ENCODE measurements around the gene P2RX7.

The P2RX7 gene

GRCh38 chr12:121229826-121230537 lies 97.3 kb downstream of the P2RX7 start:
- peak; percentile 87 for DNase-seq (ENCODE audit: low spot score)

GRCh38 chr12:121230538-121230907 lies 97.8 kb downstream of the P2RX7 start:
- DNase-seq (ENCODE audit: low spot score), result no peak

GRCh38 chr12:121232163-121232562 lies 99.5 kb downstream of the P2RX7 start:
- no peak for DNase-seq (ENCODE audit: low spot score)

GRCh38 chr12:121232977-121233627 lies 100.4 kb downstream of the P2RX7 start:
- no peak for DNase-seq (ENCODE audit: low spot score)

DNA sequence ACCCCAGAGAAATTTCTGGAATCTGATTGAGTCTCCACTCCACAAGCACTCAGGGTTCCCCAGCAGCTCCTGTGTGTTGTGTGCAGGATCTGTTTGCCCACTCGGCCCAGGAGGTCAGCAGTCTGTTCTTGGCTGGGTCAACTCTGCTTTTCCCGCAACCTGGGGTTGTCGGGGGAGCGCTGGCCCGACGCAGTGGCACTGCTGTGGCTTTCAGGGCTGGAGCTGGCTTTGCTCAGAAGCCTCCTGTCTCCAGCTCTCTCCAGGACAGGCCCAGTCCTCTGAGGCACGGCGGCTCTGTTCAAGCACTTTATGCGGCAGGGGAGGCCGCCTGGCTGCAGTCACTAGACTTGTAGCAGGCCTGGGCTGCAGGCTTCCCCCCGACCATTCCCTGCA lies 100.9 kb downstream of the P2RX7 start:
- DNase-seq (ENCODE audit: low spot score), result no peak

DNA sequence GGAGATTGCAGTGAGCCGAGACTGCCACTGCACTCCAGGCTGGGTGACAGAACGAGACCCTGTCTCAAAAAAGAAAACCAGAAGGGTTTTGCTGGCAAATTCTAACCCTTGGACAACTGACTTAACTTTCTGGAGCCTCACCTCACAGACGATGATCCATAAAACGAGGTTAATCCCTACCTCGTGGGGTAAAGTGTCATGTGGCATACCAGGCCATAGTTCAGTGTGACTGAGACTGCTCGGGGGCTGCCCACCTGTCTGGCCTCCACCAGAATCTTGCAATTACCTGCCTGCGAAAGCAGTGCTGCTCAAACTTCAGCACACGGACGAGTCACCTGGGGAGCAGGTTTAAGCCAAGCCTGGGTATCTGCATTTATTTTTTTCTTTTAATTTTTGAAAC lies 104.1 kb downstream of the P2RX7 start:
- DNase-seq (ENCODE audit: low spot score), result no peak

- no peak for DNase-seq (ENCODE audit: low spot score)
Measured at GRCh38 chr12:121237415-121237814, 104.7 kb downstream of the P2RX7 start.
